ENCODE results near the gene EFTUD2. TPM values are rescaled to one million over a fixed set of nuclear protein-coding genes. Genes with fewer than 3 reads are reported as not detected.

EFTUD2 gene
- total and polyA plus RNA-seq, 2 of the 8 experiments (the other 6 are each of a cell fraction or from before 2014, with no cell fraction given), result 118 to 195 TPM

GRCh38 chr17:44908761-44909326 is 9.6 kb upstream of the EFTUD2 start:
- no peak overlapping the region for H3K9ac ChIP-seq (replicated peaks in 1 of 4; ENCODE audit: extremely low read depth in 1 of 4, low read depth in 3 of 4, low read length in 3 of 4)
- H3K36me3 ChIP-seq (ENCODE audit: control insufficient read depth in 2 of 4, insufficient read depth in 4 of 4, low read length in 3 of 4), result no peaks in the 10 kb centered on the region
- H4K5ac ChIP-seq (ENCODE audit: insufficient read length, low read depth, low read length), result no peak overlapping the region
- no peak overlapping the region for H2AFZ ChIP-seq (ENCODE audit: low read length)
- H3K4ac ChIP-seq (replicated peaks; ENCODE audit: insufficient read length, low read depth, low read length), result no peak overlapping the region
- no peaks in the 10 kb centered on the region for H3K79me1 ChIP-seq (ENCODE audit: low read depth, low read length)
- H4K8ac ChIP-seq (ENCODE audit: extremely low read depth, insufficient read depth, low read length), result no peak overlapping the region
- no peak overlapping the region for H2BK20ac ChIP-seq (ENCODE audit: low read length)
- ChIA-PET POLR2A (ENCODE audit: partially characterized antibody) (interaction anchor here (0.9 to 4.0 kb wide), 3 partner anchors 9 to 27 kb away, joined by 3 to 23 read pairs (median 17); partner anchors contain the start of gene EFTUD2), CTCF (ENCODE audit: partially characterized antibody) (interaction anchor here (1.0 to 8.4 kb wide), 5 partner anchors 13 to 227 kb away, joined by 3 to 83 read pairs (median 3); partner anchors contain the start of gene ACBD4)
- no peak overlapping the region for H2BK15ac ChIP-seq (ENCODE audit: low read length)
- no peak overlapping the region for H2BK120ac ChIP-seq (replicated peaks; ENCODE audit: low read depth, low read length)
- peaks cover 0 to 21% (median 15%) of the 10 kb centered on the region in 4 experiments; a peak in 6 of 7 replicates for H3K27me3 ChIP-seq (replicated peaks in 1 of 4; ENCODE audit: control insufficient read depth in 3 of 4, extremely low read depth in 1 of 4, insufficient read depth in 3 of 4, low read length in 3 of 4)
- H3K23ac ChIP-seq (ENCODE audit: insufficient read length), result no peak overlapping the region
- FAIRE-seq (no peak), DNase-seq (ENCODE audit: low read depth in 1 of 2, low spot score in 2 of 2) (no peak)
- H2AK5ac ChIP-seq (ENCODE audit: low read depth, low read length), result no peak overlapping the region
- no peak overlapping the region for H3K18ac ChIP-seq (ENCODE audit: extremely low read depth, low read length)
- H3K4me3 ChIP-seq (ENCODE audit: extremely low read depth in 1 of 4, insufficient read depth in 2 of 4, low read depth in 3 of 4, low read length in 4 of 4), result no peak overlapping the region
- no peaks in the 10 kb centered on the region for H3K9me3 ChIP-seq (ENCODE audit: insufficient read depth in 2 of 2, low read depth in 1 of 2, low read length in 1 of 2)
- H3K23me2 ChIP-seq (ENCODE audit: low read depth, low read length), result peaks cover 6% of the 10 kb centered on the region
- 93% methylated on average over 10 of the region's 10 CpGs; no CpG with 5 or more reads in 1 of the 2 experiments for WGBS, 2 experiments (ENCODE audit: extremely low coverage in 1 of 2, insufficient coverage in 1 of 2, insufficient read length in 1 of 2, insufficient replicate concordance in 2 of 2, low coverage in 1 of 2, low lambda C conversion rate in 2 of 2, missing lambda C conversion rate in 1 of 2)
- no peak overlapping the region for H2BK5ac ChIP-seq (ENCODE audit: low read depth, low read length)
- no peak overlapping the region for H3K27ac ChIP-seq (ENCODE audit: low read depth, low read length)
- H3K14ac ChIP-seq (ENCODE audit: insufficient read length), result no peak overlapping the region
- H3K4me2 ChIP-seq (ENCODE audit: insufficient read depth in 1 of 2, low read depth in 2 of 2, low read length in 2 of 2), result no peak overlapping the region
- no peak overlapping the region for H2BK12ac ChIP-seq (ENCODE audit: low read depth, low read length)
- no peaks in the 10 kb centered on the region for H4K20me1 ChIP-seq (replicated peaks in 1 of 2; ENCODE audit: control insufficient read depth in 1 of 2, insufficient read depth in 2 of 2, low read length in 2 of 2)
- no peak overlapping the region for H4K91ac ChIP-seq (replicated peaks; ENCODE audit: insufficient read length, low read length)
- H3K4me1 ChIP-seq (replicated peaks in 1 of 4; ENCODE audit: control insufficient read depth in 3 of 4, insufficient read depth in 4 of 4, low read length in 3 of 4), result peaks cover 0 to 11% (median 5%) of the 10 kb centered on the region in 4 experiments; a peak in 6 of 7 replicates
- no peak overlapping the region for H3K56ac ChIP-seq (replicated peaks; ENCODE audit: insufficient read length, low read depth, low read length)
- H3K79me2 ChIP-seq (ENCODE audit: control insufficient read depth in 1 of 2, insufficient read depth in 2 of 2, low read length in 2 of 2), result no peaks in the 10 kb centered on the region
- no peak for TF ChIP-seq CHD2 (IDR thresholded peaks at IDR 0.05; ENCODE audit: low read length)
